COR-L47 (cell line): ENCODE results near the gene ROBO2.
A peak's percentile ranks its signal among the peaks of the same experiment; 100 is the strongest.

Experiments used
- DNase-seq: peaks from one replicate; lab custom pipeline; 2025; lab: John Stamatoyannopoulos, UW

ROBO2 gene

DNA sequence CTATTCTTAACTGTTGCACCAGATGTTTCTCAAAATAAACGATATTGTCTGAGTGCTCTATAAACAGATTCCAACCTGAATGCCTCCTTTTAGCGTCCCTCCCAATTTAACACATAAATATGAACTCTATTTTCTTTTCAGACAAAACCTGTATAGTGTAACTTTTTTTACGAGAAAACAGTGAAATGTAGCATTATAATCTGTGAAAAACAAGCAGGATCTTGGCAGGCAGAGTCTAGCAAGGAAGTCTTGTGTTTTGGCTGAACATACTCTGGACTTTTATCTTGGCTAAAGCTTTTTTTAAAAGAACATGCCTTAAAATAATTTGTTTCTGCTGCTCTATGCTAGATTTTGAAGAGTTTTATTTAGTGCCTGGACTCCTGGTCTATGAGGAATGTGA, 150.5 kb downstream of the ROBO2 start:
- DNase-seq = no peak

DNA sequence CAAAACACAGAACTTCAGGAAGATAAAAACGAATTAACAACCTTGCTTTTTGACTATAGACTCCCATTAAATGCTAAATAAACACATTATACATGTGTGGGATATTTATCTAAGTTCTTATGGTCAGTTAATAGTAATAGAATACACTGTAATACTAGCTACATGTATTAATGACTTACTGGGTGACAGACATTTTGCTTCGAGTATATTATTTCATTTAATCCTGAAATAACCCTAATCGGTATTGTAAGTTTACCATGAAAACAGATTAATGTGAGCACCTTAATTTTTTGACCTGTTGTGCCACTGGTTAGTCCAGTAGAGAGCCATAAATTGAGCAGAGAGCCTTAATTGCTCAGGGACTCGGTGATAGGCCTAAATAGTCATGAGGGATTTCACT, 151.1 kb downstream of the ROBO2 start:
- DNase-seq = no peak

DNA sequence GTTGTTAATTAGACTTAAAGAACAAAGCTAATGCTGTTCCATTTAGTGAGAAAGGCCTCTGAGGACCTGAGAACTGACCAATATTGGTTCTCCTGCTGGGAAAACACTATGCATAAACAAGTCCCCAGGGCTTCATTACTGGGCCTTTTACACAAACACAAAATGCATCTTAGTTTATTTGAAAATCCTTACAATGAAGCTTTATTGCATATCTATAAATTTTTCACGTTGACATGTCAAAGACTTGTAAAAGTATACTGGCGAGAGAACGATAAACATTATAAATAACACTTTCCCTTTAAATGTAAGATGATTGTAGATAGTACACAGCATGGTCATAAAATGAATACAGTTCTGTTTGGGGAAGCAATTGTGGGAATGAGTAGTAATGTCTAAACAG, 151.7 kb downstream of the ROBO2 start:
- no peak for DNase-seq

DNA sequence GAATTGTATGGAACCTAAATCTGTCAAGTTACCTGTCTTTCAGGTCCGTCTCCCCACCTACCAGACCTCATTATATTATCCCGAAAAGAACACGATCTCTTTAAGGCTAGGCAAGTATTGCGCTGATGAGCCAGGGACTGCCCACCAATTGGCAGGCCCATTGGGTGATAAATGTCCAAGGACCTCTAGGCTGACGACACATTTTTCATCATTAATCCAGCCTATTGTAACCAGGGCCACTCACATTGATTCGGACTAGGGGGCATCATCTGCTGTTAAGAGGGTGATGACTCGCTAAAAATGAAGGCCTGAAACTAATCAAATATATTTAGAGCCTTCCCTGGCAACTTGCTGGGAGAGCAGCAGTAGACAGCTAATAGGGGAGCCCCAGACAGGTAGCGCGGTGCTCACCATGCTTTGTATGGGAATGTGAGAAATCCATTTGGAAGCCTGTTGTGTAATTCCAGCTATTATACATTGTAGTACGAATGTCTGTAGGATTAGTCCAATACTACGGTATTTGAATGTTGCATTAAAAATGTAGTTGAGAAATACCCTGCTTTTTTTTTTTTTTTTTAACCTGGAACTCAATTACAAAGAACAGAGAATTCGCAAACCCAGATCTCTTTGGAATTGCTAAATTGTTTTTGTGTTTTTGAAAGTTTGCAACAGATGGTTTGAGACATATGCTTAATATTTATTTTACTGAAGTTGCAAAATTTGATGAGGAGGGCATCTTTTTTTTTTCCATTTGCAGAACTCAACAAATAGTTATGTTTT, 156.1 kb downstream of the ROBO2 start:
- no peak for DNase-seq

DNA sequence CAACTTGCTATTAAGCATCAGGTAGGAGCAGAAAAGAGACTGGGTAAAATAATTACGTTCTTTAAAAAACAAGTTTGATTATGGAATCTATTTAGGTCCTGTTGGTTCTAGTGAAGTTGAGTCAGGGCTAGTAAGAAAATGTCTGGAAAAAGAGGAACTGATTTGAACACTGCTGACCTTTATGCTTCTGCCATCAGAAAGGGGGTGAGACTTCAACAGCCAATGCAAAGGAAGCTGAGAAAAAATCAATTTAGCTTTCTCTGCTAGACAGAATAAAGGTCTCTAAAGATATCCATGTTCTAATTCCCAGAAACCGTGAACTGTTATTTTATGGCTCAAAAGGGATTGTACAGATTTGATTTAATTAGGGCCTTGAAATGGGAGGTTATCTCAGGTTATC, 157.5 kb downstream of the ROBO2 start:
- no peak for DNase-seq

DNA sequence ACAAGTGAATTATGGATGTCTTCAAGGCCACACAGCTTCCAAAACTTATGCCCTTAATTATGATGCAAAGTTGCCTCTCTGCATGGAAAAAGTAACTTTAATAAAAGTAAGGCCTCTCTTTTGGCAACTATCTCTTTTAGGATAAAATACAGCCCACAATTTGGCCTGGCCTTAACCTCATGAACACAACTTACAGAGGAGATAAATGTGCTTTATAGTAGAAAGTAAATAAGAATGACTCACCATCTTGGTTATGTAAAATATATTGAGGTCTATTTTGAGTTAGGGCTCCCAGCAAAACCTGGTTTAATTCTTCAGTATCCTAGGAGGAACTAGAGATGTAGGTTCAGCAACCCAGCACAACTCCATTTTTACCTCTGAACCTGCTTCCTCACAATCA, 164.0 kb downstream of the ROBO2 start:
- DNase-seq = no peak

DNA sequence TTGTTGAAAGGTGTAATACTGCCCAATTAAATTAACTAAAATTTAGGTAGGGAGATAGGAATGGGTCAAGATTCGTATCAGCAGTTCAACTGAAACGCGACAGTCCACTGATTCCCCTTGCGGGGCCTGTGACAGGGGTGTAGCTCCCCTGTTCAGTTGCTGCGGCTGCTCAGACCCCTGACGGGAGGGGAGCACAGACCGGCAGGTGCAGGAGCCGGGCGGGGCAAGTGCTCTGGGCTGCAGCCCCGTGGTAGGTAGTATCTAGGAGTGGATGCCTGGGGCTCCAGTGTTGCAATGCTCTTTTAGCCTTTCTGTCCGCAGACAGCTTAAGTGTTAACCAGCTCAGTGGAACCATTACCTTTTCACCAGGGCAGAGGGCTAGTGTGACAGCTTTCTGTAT, 164.9 kb downstream of the ROBO2 start:
- no peak for DNase-seq

DNA sequence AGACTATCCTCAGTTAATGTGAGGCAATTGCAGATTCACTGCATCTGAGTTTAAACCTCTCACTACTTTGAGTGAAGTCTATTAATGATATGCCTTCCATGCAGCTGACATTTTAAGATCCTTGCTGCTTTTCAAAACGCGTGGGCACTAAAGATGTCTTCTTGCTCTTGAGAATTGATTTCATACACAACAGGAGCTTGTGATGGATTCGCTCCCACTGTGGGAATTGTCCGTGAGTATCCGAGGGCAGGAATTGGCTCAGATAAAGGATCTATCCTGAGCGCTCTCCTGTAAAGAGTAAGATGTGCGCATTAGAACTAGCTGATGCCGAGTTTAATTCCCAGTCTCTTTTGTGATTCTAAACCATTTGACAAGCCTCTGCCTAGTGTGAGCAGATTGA, 167.9 kb downstream of the ROBO2 start:
- no peak for DNase-seq

DNA sequence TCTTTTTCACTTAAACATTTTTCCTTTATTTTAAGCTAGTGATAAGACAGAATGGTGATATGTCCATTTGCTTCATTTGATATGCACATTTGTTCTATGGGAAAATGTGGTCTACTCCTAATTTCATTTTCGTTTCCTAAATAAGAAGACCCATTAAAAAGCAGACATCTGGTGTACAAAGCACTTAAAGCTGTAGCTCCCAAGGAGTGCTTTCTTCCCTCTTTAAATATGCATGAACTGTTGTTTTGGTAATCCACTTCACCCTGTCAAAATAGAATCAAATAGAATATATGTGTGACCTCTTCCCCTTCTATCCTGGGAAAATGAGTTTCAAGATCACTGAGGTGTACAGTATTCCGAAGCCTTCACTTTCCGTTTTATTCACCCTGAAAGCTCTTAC, 182.8 kb downstream of the ROBO2 start:
- DNase-seq = no peak

DNA sequence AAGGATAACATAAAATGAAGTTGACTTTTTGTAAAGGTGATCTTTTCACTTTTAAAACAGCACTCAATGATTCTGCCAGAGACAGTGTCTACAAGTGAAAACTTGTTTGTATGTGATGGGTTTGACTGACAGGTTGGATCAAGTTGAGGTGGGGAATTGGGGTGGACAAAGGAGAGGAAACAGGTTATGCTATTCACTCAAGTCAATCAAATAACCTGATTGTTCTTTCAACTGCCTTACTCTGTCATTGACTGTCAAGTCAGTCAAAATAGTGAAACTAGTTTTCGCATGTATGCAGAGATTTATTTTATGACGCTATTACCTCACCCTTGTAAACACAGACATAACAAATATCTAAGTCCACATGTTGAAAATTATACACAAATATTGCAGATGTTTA, 187.7 kb downstream of the ROBO2 start:
- DNase-seq = no peak

DNA sequence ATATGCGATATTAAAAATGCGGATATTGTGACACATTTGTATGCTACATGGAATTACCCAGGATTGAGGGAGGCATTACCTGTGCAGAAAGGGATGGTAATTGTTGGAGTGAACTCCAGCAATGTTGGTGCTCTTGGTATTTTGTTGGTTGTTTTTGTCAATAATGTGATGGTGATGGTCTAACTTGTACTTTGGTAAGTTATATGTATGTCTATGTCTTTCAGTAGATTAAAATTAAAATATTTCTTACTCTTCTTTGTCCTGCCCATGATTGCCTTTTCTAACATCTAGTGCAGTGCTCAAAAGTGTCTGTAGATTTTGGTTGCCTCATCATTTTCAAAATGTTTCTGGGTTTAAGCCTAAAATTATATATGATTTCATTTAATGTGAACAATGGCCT, 192.7 kb downstream of the ROBO2 start:
- DNase-seq = no peak

DNA sequence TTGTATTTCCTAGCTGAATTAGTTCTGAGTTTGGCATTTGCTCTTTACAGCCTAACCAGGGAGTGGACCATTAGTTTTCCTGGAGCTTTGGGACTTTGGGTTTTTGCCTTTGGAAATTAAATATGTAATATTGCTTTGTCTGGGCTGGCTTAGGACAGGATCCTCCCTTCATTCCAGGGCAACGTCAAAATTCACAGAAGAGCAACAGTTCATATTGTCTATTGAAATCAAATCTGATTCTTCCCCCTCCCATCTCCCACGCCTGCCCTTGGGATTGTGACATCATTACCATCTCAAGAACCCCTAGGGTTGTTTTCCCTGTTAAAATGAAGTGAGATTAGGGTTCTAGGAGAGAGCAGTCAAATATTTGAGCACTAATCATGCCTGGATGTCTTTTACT, 194.1 kb downstream of the ROBO2 start:
- DNase-seq = no peak

DNA sequence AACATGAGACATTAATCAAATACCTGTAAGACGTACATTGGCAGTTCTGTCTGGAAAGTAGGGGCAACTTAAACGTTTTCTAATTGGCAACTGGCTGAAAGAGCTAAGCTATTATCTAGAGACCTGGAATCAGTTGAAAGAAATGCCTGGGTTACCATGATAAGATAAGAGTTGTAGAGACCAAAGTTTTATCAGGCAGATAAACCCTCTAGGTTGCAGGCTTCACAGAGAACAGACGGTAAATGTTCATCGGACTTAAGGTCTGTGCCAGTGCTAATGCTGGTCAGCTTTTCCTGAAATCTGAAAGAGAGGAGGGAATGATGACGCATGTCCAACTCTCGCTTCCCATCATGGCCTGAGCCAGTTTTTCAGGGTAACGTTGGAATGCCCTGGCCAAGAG, 196.2 kb downstream of the ROBO2 start:
- no peak for DNase-seq

DNA sequence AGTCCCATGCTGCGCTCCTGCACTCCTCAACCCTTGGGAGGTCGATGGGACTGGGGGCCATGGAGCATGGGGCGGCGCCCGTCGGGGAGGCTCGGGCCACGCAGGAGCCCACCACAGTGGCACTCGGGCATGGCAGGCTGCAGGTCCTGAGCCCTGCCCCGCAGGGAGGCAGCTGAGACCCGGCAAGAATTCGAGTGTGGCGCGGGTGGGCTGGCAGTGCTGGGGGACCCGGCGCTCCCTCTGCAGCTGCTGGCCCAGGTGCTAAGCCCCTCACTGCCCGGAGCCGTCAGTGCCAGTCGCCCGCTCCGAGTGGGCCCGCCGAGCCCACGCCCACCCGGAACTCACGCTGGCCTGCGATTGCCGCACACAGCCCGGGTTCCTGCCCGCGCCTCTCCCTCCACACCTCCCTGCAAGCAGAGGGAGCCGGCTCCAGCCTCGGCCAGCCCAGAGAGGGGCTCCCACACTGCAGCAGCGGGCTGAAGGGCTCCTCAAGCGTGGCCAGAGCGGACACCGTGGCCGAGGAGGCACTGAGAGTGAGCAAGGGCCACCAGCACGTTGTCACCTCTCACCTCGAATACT, 200.3 kb downstream of the ROBO2 start:
- DNase-seq = no peak

DNA sequence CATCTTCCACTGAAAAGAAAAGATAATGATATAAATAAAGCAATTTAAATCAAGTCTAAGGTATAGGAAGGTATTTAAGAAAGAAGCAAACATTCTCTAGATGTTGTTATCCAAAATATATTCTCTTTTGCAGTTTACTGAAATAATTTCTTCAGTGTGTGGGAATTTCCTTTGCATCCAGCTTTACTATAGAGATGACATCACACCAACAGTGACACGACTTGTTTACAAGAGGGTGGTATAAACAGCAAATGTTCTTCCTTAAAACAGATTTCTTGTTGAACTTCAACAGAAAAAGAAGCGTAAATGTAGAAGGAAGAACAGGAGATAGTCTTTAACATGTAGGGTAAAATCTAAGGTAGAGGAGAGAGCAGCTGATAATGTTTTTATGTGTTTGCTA, 202.5 kb downstream of the ROBO2 start:
- no peak for DNase-seq

DNA sequence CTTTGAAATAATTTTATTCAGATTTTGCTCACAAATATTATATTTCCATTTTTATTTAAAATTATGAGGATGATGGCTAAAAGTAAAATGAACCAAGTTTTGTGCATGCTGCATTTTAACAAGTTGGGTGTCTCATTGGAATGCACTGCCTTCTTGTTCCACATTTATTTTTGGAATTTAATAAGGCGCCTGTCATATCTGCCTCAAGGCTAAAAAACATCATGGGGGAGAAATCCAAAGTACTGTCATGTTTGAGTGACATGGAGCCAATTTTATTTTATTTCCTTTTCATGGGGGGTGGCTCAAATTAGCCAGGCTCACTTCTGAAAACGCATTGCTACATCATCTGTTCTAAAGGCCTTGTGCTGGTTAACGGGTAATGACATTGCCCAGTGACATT, 205.1 kb downstream of the ROBO2 start:
- DNase-seq = no peak

DNA sequence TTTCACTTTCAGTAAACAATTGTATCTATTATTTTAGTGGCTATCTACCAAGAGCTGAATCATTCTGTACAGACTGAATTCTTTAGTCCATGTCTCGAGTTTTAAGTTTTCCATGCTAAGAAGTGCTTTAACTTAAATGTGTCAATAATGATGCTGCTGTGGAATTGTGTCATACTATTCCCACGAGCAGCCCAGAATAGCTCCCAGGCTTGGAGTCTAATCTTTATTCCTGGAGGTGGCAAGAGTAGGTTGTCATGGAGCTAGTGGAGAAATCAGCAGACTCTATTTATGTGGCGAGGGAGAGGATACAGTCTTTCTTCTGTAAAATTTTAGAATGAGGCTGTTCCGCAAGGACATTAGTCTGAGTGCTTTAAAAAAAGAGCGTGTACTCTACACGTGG, 207.2 kb downstream of the ROBO2 start:
- DNase-seq = no peak

DNA sequence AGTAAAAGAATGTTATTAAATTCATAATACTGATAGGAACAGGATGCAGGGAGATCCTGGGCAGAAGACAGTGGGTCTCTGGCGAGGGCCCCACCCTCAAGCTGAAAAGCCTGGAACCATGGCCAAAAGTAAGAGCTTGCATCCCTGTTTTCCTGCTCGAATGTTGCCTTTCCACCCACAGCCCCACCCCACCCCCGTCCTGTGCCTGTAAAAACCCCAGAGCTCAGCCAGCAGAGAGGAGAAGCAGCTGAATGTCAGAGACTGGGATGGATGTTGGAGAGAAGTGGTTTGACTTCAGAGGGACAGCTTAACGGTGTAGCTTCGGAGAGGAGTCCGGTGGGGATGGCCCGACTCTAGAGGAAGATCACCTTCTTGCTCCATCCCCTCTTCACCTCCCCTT, 207.9 kb downstream of the ROBO2 start:
- no peak for DNase-seq

DNA sequence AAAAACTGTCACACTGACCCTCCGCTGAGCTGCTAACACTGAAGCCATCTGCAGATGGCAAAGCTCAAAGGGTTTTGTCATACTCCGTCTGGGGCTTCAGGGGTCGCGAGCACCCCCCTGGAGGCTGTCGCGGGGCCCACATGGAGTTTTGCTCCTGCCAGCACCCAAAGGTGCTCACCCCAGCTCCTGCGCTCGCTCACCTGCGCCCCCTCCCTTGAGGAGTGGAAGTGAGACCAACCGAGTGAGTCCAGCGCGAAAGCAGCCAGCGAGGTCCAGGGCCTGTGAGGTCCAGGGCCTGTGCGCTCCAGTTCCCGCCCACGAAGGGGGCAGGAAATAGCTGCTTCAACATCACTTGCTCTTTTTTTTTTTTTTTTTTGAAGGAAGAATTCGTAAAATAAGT, 208.5 kb downstream of the ROBO2 start:
- DNase-seq = no peak

DNA sequence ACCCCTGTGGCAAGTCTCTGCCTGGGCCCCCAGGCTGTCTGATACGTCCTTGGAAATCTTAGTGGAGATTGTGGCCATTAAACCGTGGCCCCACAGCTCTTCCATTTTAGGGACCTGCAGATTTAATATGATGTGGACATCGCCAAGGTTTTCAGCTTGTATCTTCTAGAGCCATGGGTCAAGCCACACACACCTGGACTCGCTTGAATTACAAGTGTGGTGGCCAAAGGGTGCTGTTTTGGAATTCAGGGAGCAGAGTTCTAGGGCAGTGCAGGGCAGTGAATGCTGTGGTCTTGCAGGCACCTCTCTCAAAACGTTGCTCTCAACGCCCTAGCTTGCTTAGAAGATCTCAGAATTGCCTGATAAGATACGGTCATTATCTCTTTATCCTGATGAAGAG, 211.2 kb downstream of the ROBO2 start:
- no peak for DNase-seq

DNA sequence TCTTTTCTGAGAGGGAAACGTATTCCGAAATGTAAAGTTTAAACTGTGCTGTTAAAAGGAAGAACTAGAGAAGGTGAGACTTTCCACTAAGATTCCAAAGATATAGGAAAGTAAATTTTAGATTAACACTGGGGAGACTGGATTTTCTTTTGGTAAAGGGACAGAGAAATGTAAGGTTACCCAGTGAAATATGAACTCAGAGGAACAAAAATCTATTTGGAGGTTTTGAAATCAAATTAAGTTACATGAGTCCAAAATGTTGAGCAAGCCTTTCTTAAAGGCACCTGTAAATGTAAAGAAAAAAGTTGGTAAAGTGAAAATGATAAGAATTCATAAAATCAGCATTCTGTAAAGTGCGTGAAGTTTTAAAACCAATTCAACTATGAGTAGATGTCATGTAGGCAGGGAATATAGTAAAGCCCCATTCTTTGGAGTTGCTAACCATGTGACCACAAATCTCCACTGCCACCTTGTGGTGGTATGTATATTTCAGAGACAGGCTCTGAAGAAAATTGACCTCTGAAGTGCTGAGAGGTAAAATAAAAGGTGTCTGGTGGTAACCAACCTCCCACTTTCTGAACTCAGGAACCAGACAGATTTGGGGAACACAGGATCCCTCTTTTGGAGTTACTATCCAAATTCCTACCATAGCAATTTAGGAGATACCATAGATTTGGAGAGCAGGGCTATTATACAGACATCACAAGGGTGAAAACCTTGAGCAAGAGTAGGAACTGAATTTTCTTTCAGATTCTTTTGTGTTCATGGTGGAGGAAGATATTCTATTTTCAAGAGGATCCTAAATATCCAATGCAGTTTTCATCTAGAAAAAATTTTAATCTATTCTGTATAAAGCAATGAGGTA, 215.3 kb downstream of the ROBO2 start:
- DNase-seq = peak; percentile 43

DNA sequence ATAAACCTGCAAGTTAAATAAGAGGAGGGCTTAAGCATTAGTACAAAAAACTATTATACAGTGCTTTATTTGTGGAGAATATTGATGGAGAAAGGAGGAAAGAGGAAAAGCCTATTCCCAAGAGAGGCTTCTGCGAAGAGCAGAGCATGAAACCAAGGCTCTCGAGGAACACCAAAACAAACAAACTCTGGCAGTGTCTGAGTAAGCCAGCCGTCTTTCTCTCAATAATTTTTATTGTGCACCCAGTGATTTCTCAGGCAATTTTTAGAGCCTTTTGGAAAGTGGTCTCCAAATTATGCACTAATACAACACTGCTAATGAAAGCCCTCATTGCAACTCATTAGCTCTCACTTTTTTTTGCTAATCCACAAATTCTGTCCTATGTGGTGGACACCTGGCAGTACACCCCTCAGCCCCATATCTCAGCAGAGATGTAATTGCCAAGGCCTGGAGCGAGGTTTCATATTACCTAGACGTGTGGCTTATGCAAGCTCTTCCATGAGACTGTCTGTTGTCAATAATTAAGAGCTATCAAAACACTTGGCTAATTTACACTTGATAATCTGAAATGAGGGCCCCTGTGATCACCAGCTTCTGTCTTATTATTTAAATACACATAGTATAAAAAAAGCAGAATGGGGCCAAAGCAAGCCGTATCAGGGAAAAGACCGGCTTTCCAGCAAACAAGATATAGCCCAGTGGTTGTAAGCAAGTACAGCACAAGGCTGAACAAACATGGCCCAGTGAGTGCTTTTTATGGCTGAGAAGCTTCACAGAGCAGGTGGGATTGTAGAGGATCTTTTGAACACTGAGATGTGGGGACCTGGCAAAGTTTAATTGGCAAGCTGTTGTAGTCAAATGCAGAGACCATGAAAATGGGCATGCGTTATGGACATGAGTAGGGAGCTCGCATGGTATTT, 216.9 kb downstream of the ROBO2 start:
- peak; percentile 82 for DNase-seq
